HG03139 (cell line): ENCODE measurements around the gene LCP2.

Experiments used
- ATAC-seq: cut with Tn5 transposase; IDR thresholded peaks from one replicate; pipeline ENCODE4 v1.9.1; 2021; ENCODE audit not compliant: unreplicated experiment

Gene LCP2

GRCh38 chr5:170296935-170297588 lies 515 bp downstream of the LCP2 start:
- ATAC-seq, result peak; percentile 44

GRCh38 chr5:170296036-170296934 lies 1.3 kb downstream of the LCP2 start:
- no peak for ATAC-seq

GRCh38 chr5:170294556-170294955 lies 3.0 kb downstream of the LCP2 start:
- no peak for ATAC-seq

GRCh38 chr5:170294057-170294456 lies 3.5 kb downstream of the LCP2 start:
- ATAC-seq, result no peak

- peak; percentile 75 for ATAC-seq
Observed at GRCh38 chr5:170293273-170293672, 4.3 kb downstream of the LCP2 start.

GRCh38 chr5:170292179-170293104 lies 5.1 kb downstream of the LCP2 start:
- ATAC-seq, result no peak

- no peak for ATAC-seq
Observed at GRCh38 chr5:170290498-170290897, 7.1 kb downstream of the LCP2 start.

- ATAC-seq, result no peak
Observed at GRCh38 chr5:170289764-170290163, 7.8 kb downstream of the LCP2 start.

GRCh38 chr5:170289121-170289520 lies 8.5 kb downstream of the LCP2 start:
- no peak for ATAC-seq

- no peak for ATAC-seq
Observed at GRCh38 chr5:170288551-170288950, 9.0 kb downstream of the LCP2 start.

- no peak for ATAC-seq
Observed at GRCh38 chr5:170288151-170288550, 9.4 kb downstream of the LCP2 start.

- no peak for ATAC-seq
Observed at GRCh38 chr5:170287532-170287931, 10.0 kb downstream of the LCP2 start.

GRCh38 chr5:170286386-170286925 lies 11.1 kb downstream of the LCP2 start:
- no peak for ATAC-seq

GRCh38 chr5:170285181-170285580 lies 12.4 kb downstream of the LCP2 start:
- ATAC-seq, result no peak

- ATAC-seq, result no peak
Observed at GRCh38 chr5:170284231-170284630, 13.3 kb downstream of the LCP2 start.

GRCh38 chr5:170283296-170283695 lies 14.3 kb downstream of the LCP2 start:
- ATAC-seq, result no peak

GRCh38 chr5:170280011-170280493 lies 17.5 kb downstream of the LCP2 start:
- ATAC-seq, result no peak

GRCh38 chr5:170279459-170279817 lies 18.1 kb downstream of the LCP2 start:
- ATAC-seq, result no peak

GRCh38 chr5:170278611-170279458 lies 18.7 kb downstream of the LCP2 start:
- peak; percentile 89 for ATAC-seq

- no peak for ATAC-seq
Observed at GRCh38 chr5:170277867-170278281, 19.7 kb downstream of the LCP2 start.
